Measurements from ENCODE around the gene NFATC3. TPM values are rescaled to one million over a fixed set of nuclear protein-coding genes. Genes with fewer than 3 reads are reported as not detected.

The NFATC3 gene
- total and polyA plus RNA-seq, 2 of the 8 experiments (the other 6 are each of a cell fraction or from before 2014, with no cell fraction given): 17.6 to 34.5 TPM

DNA sequence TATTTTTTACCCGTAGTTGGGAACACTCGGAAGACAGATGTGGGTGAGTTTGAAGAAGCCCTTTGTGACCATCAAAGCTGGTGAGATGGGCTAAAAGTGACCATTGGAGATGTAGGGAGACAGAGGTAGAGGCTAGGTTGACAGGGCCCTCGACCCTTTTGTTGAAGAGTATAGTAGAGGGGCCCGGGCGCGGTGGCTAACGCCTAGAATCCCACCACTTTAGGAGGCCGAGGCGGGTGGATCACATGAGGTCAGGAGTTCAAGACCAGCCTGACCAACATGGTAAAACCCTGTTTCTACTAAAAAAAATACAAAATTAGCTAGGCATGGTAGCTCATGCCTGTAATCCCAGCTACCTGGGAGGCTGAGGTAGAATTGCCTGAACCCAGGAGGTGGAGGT, 16.2 kb upstream of the NFATC3 start:
- Histone ChIP-seq H3K56ac (replicated peaks; ENCODE audit: insufficient read length, low read depth, low read length) (no peak overlapping the region), H3K9me3 (ENCODE audit: insufficient read depth in 2 of 2, low read depth in 1 of 2, low read length in 1 of 2) (no peaks in the 10 kb centered on the region), H3K79me2 (ENCODE audit: control insufficient read depth in 1 of 2, insufficient read depth in 2 of 2, low read length in 2 of 2) (no peaks in the 10 kb centered on the region), H3K4me3 (ENCODE audit: extremely low read depth in 1 of 4, insufficient read depth in 2 of 4, low read depth in 3 of 4, low read length in 4 of 4) (no peak overlapping the region), H2AFZ (ENCODE audit: low read length) (no peak overlapping the region), H3K18ac (ENCODE audit: extremely low read depth, low read length) (no peak overlapping the region), H3K27ac (ENCODE audit: low read depth, low read length) (no peak overlapping the region), H3K9ac (replicated peaks in 1 of 4; ENCODE audit: extremely low read depth in 1 of 4, low read depth in 3 of 4, low read length in 3 of 4) (no peak overlapping the region), H3K23ac (ENCODE audit: insufficient read length) (no peak overlapping the region), H3K27me3 (replicated peaks in 1 of 4; ENCODE audit: control insufficient read depth in 3 of 4, extremely low read depth in 1 of 4, insufficient read depth in 3 of 4, low read length in 3 of 4) (no peaks in the 10 kb centered on the region; a peak in 1 of 7 replicates), H3K23me2 (ENCODE audit: low read depth, low read length) (no peaks in the 10 kb centered on the region), H3K4me1 (replicated peaks in 1 of 4; ENCODE audit: control insufficient read depth in 3 of 4, insufficient read depth in 4 of 4, low read length in 3 of 4) (no peaks in the 10 kb centered on the region), H2BK120ac (replicated peaks; ENCODE audit: low read depth, low read length) (no peak overlapping the region), H3K79me1 (ENCODE audit: low read depth, low read length) (no peaks in the 10 kb centered on the region), H2BK12ac (ENCODE audit: low read depth, low read length) (no peak overlapping the region), H2BK20ac (ENCODE audit: low read length) (no peak overlapping the region), H2BK5ac (ENCODE audit: low read depth, low read length) (no peak overlapping the region), H3K4me2 (ENCODE audit: insufficient read depth in 1 of 2, low read depth in 2 of 2, low read length in 2 of 2) (no peak overlapping the region), H4K20me1 (replicated peaks in 1 of 2; ENCODE audit: control insufficient read depth in 1 of 2, insufficient read depth in 2 of 2, low read length in 2 of 2) (peaks cover 0 to 4% of the 10 kb centered on the region in 2 experiments), H3K14ac (ENCODE audit: insufficient read length) (no peak overlapping the region), H4K8ac (ENCODE audit: extremely low read depth, insufficient read depth, low read length) (no peak overlapping the region), H4K91ac (replicated peaks; ENCODE audit: insufficient read length, low read length) (no peak overlapping the region), H3K4ac (replicated peaks; ENCODE audit: insufficient read length, low read depth, low read length) (no peak overlapping the region), H3K36me3 (ENCODE audit: control insufficient read depth in 2 of 4, insufficient read depth in 4 of 4, low read length in 3 of 4) (peaks cover 9 to 26% (median 25%) of the 10 kb centered on the region in 4 experiments; a peak in 6 of 8 replicates), H4K5ac (ENCODE audit: insufficient read length, low read depth, low read length) (no peak overlapping the region), H2AK5ac (ENCODE audit: low read depth, low read length) (no peak overlapping the region), H2BK15ac (ENCODE audit: low read length) (no peak overlapping the region)
- 98% methylated on average over 9 of the region's 9 CpGs; no CpG with 5 or more reads in 1 of the 2 experiments for WGBS, 2 experiments (ENCODE audit: extremely low coverage in 1 of 2, insufficient coverage in 1 of 2, insufficient read length in 1 of 2, insufficient replicate concordance in 2 of 2, low coverage in 1 of 2, low lambda C conversion rate in 2 of 2, missing lambda C conversion rate in 1 of 2)
- FAIRE-seq (no peak), DNase-seq (ENCODE audit: low read depth in 1 of 2, low spot score in 2 of 2) (peak in 1 of 2 experiments; percentile 6)
- ChIA-PET POLR2A (ENCODE audit: partially characterized antibody) (interaction anchor here (1.1 to 4.2 kb wide), 2 partner anchors 9 to 15 kb away, joined by 3 to 19 read pairs; partner anchors contain the start of gene NFATC3), CTCF (ENCODE audit: partially characterized antibody) (interaction anchor here (0.6 to 2.0 kb wide), 8 partner anchors 12 to 161 kb away, joined by 3 to 7 read pairs (median 4); no protein-coding TSS in a partner anchor)
- TF ChIP-seq TAF7 (optimal IDR thresholded peaks at IDR 0.05; ENCODE audit: borderline replicate concordance, low read depth, low read length): no peak
- TF ChIP-seq TAF1 (IDR thresholded peaks at IDR 0.05; ENCODE audit: low read depth, low read length): no peak
- no peak for TF ChIP-seq BACH1 (IDR thresholded peaks at IDR 0.05; ENCODE audit: low read length)
- TF ChIP-seq FOSL1 (IDR thresholded peaks at IDR 0.05; ENCODE audit: insufficient read depth, low read depth, low read length): no peak
- TF ChIP-seq TCF12 (IDR thresholded peaks at IDR 0.05; ENCODE audit: low read depth, low read length): no peak
- TF ChIP-seq, protein P1, sequence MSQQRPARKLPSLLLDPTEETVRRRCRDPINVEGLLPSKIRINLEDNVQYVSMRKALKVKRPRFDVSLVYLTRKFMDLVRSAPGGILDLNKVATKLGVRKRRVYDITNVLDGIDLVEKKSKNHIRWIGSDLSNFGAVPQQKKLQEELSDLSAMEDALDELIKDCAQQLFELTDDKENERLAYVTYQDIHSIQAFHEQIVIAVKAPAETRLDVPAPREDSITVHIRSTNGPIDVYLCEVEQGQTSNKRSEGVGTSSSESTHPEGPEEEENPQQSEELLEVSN (IDR thresholded peaks at IDR 0.05): no peak
- no peak for TF ChIP-seq JUN (IDR thresholded peaks at IDR 0.05; ENCODE audit: low read depth, low read length)
- no peak for TF ChIP-seq BRCA1 (IDR thresholded peaks at IDR 0.05; ENCODE audit: low read depth, low read length)
- no peak for TF ChIP-seq SIX5 (IDR thresholded peaks at IDR 0.05; ENCODE audit: low read depth, low read length)
- no peak for TF ChIP-seq CHD2 (IDR thresholded peaks at IDR 0.05; ENCODE audit: low read length)
- TF ChIP-seq RNF2 (IDR thresholded peaks at IDR 0.05; ENCODE audit: borderline replicate concordance, low read depth, low read length, missing control alignments, poor library complexity, severe bottlenecking): no peak
- TF ChIP-seq KDM5A (IDR thresholded peaks at IDR 0.05; ENCODE audit: low read length): no peak
- no peak for TF ChIP-seq RFX5 (IDR thresholded peaks at IDR 0.05; ENCODE audit: borderline replicate concordance, low read depth, low read length)
- TF ChIP-seq POU5F1 (IDR thresholded peaks at IDR 0.05; ENCODE audit: low read depth, low read length): no peak

Data from H1 (cell line).